ENCODE data around the gene METAP2. TPM values are rescaled to one million over a fixed set of nuclear protein-coding genes. Genes with fewer than 3 reads are reported as not detected.

Gene METAP2
- total and polyA plus RNA-seq, 2 of the 8 experiments (the other 6 are each of a cell fraction or from before 2014, with no cell fraction given): 41.3 to 114 TPM

DNA sequence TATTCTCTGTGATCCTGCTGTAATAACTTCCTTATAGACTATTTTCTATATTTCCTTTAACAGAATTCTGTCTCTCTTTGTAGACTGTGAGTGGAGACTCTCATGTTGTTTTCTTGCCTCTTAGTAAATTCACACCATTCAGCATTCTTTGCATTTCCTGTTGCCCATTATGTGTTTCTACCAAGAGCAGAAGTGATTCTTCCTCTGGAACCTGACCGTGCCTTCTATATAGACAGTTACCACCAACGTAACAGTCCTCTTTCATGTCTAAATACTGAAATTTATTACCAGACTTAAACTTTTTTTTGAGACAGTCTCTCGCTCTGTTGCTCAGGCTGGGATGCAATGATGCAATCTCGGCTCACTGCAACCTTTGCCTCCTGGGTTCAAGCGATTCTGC lies 31.1 kb downstream of the METAP2 start (continued):
- TF ChIP-seq, protein P1, sequence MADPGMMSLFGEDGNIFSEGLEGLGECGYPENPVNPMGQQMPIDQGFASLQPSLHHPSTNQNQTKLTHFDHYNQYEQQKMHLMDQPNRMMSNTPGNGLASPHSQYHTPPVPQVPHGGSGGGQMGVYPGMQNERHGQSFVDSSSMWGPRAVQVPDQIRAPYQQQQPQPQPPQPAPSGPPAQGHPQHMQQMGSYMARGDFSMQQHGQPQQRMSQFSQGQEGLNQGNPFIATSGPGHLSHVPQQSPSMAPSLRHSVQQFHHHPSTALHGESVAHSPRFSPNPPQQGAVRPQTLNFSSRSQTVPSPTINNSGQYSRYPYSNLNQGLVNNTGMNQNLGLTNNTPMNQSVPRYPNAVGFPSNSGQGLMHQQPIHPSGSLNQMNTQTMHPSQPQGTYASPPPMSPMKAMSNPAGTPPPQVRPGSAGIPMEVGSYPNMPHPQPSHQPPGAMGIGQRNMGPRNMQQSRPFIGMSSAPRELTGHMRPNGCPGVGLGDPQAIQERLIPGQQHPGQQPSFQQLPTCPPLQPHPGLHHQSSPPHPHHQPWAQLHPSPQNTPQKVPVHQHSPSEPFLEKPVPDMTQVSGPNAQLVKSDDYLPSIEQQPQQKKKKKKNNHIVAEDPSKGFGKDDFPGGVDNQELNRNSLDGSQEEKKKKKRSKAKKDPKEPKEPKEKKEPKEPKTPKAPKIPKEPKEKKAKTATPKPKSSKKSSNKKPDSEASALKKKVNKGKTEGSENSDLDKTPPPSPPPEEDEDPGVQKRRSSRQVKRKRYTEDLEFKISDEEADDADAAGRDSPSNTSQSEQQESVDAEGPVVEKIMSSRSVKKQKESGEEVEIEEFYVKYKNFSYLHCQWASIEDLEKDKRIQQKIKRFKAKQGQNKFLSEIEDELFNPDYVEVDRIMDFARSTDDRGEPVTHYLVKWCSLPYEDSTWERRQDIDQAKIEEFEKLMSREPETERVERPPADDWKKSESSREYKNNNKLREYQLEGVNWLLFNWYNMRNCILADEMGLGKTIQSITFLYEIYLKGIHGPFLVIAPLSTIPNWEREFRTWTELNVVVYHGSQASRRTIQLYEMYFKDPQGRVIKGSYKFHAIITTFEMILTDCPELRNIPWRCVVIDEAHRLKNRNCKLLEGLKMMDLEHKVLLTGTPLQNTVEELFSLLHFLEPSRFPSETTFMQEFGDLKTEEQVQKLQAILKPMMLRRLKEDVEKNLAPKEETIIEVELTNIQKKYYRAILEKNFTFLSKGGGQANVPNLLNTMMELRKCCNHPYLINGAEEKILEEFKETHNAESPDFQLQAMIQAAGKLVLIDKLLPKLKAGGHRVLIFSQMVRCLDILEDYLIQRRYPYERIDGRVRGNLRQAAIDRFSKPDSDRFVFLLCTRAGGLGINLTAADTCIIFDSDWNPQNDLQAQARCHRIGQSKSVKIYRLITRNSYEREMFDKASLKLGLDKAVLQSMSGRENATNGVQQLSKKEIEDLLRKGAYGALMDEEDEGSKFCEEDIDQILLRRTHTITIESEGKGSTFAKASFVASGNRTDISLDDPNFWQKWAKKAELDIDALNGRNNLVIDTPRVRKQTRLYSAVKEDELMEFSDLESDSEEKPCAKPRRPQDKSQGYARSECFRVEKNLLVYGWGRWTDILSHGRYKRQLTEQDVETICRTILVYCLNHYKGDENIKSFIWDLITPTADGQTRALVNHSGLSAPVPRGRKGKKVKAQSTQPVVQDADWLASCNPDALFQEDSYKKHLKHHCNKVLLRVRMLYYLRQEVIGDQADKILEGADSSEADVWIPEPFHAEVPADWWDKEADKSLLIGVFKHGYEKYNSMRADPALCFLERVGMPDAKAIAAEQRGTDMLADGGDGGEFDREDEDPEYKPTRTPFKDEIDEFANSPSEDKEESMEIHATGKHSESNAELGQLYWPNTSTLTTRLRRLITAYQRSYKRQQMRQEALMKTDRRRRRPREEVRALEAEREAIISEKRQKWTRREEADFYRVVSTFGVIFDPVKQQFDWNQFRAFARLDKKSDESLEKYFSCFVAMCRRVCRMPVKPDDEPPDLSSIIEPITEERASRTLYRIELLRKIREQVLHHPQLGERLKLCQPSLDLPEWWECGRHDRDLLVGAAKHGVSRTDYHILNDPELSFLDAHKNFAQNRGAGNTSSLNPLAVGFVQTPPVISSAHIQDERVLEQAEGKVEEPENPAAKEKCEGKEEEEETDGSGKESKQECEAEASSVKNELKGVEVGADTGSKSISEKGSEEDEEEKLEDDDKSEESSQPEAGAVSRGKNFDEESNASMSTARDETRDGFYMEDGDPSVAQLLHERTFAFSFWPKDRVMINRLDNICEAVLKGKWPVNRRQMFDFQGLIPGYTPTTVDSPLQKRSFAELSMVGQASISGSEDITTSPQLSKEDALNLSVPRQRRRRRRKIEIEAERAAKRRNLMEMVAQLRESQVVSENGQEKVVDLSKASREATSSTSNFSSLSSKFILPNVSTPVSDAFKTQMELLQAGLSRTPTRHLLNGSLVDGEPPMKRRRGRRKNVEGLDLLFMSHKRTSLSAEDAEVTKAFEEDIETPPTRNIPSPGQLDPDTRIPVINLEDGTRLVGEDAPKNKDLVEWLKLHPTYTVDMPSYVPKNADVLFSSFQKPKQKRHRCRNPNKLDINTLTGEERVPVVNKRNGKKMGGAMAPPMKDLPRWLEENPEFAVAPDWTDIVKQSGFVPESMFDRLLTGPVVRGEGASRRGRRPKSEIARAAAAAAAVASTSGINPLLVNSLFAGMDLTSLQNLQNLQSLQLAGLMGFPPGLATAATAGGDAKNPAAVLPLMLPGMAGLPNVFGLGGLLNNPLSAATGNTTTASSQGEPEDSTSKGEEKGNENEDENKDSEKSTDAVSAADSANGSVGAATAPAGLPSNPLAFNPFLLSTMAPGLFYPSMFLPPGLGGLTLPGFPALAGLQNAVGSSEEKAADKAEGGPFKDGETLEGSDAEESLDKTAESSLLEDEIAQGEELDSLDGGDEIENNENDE (IDR thresholded peaks at IDR 0.05; ENCODE audit: insufficient replicate concordance, low read length): no peak
- TF ChIP-seq, protein P2, sequence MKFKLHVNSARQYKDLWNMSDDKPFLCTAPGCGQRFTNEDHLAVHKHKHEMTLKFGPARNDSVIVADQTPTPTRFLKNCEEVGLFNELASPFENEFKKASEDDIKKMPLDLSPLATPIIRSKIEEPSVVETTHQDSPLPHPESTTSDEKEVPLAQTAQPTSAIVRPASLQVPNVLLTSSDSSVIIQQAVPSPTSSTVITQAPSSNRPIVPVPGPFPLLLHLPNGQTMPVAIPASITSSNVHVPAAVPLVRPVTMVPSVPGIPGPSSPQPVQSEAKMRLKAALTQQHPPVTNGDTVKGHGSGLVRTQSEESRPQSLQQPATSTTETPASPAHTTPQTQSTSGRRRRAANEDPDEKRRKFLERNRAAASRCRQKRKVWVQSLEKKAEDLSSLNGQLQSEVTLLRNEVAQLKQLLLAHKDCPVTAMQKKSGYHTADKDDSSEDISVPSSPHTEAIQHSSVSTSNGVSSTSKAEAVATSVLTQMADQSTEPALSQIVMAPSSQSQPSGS (IDR thresholded peaks at IDR 0.05; ENCODE audit: low read length): no peak
- TF ChIP-seq MAFK (IDR thresholded peaks at IDR 0.05; ENCODE audit: low read depth, low read length) (no peak), TBP (IDR thresholded peaks at IDR 0.05; ENCODE audit: low read depth, low read length) (no peak)
- TF ChIP-seq, protein P3, sequence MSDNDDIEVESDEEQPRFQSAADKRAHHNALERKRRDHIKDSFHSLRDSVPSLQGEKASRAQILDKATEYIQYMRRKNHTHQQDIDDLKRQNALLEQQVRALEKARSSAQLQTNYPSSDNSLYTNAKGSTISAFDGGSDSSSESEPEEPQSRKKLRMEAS (IDR thresholded peaks at IDR 0.05): no peak
- TF ChIP-seq, protein P4, sequence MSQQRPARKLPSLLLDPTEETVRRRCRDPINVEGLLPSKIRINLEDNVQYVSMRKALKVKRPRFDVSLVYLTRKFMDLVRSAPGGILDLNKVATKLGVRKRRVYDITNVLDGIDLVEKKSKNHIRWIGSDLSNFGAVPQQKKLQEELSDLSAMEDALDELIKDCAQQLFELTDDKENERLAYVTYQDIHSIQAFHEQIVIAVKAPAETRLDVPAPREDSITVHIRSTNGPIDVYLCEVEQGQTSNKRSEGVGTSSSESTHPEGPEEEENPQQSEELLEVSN (IDR thresholded peaks at IDR 0.05): no peak

Measured in H1 (cell line).